AG04450 (cell line): ENCODE measurements around the gene BRD4. TPM values are rescaled to one million over a fixed set of nuclear protein-coding genes. Genes with fewer than 3 reads are reported as not detected.

Experiments
- CTCF ChIA-PET: fragments of 300-600, 350-600 bp; formaldehyde crosslinking; extraction: SDS; loops from one replicate; lab custom pipeline; 2022; ENCODE audit warnings: antibody characterized with exemption, inconsistent platforms; lab: Charles Lee
- POLR2A ChIA-PET: fragments of 350-600 bp; formaldehyde crosslinking; extraction: SDS; loops from one replicate; lab custom pipeline; 2021; ENCODE audit warnings: antibody characterized with exemption, inconsistent platforms; lab: Yijun Ruan, JAX
- DNase-seq: peaks from one replicate; pipeline ENCODE4 v3.0.0-alpha.2; 2011; ENCODE audit warnings: low read depth, low spot score
- H3K27ac ChIP-seq: one replicate; pipeline ENCODE4 v1.5.1; 2012; ENCODE audit warnings: low read depth, low read length, control low read depth
- H3K27me3 ChIP-seq: one replicate; pipeline ENCODE4 v1.6.0; 2012; ENCODE audit warnings: low read length; ENCODE audit not compliant: control insufficient read depth, insufficient read depth
- H3K4me3 ChIP-seq: 2 replicates; pipeline ENCODE4 v1.5.1; 2011; ENCODE audit warnings: mild to moderate bottlenecking, low read depth, low read length, control low read depth
- H3K9me3 ChIP-seq: 2 replicates; pipeline ENCODE4 v1.5.1; 2012; ENCODE audit warnings: low read length; ENCODE audit not compliant: control insufficient read depth, insufficient read depth
- polyA plus RNA-seq: library from polyadenylated mRNA; depleted of rRNA; stranded (reverse); fragments of >200 nt; gene quantifications from 2 replicates; pipeline ENCODE4 v1.2.3, GENCODE V29; 2011
- TF ChIP-seq, protein P1 (sequence below): IDR thresholded peaks from 2 replicates; pipeline ENCODE4 v1.5.1; 2011; ENCODE audit warnings: low read depth, low read length, control low read depth, inconsistent platforms

BRD4 gene
- polyA plus RNA-seq, 1 experiment = 7.8 TPM

DNA sequence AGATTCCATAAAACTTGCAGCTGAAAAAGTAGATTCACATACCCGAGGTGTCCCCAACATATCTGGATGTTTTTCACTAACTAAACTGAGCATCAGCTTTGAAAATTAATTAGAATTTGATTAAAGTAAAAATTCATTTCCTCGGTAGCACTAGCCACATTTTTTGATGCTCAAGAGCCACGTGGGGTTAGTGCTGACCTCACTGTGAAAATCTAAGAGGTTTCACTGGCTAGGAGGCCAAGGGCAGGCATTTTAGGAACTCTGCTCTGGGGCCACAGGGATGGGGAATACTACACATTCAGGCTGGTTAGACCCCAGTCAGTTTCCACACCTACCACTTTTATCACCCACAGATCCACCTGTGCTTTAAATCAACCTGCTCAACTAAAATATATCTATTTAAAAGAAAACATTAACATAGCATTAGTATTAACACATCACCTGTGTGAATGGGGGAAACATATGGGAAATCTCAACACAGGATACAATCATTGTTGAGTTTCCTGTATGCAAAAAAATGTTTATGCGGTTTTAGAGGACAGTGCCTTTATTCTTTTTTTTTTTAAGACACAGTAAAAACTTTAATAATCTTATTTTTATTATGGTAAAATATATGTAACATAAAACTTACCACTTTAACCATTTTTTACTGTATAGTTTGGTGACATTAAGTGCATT, 45.5 kb downstream of the BRD4 start:
- Histone ChIP-seq H3K27me3 (no peaks in the 10 kb centered on the region), H3K27ac (no peak overlapping the region), H3K4me3 (no peak overlapping the region), H3K9me3 (no peaks in the 10 kb centered on the region)
- ChIA-PET CTCF (no interaction called here), POLR2A (no interaction called here)
- DNase-seq = no peak
- TF ChIP-seq, protein P1, sequence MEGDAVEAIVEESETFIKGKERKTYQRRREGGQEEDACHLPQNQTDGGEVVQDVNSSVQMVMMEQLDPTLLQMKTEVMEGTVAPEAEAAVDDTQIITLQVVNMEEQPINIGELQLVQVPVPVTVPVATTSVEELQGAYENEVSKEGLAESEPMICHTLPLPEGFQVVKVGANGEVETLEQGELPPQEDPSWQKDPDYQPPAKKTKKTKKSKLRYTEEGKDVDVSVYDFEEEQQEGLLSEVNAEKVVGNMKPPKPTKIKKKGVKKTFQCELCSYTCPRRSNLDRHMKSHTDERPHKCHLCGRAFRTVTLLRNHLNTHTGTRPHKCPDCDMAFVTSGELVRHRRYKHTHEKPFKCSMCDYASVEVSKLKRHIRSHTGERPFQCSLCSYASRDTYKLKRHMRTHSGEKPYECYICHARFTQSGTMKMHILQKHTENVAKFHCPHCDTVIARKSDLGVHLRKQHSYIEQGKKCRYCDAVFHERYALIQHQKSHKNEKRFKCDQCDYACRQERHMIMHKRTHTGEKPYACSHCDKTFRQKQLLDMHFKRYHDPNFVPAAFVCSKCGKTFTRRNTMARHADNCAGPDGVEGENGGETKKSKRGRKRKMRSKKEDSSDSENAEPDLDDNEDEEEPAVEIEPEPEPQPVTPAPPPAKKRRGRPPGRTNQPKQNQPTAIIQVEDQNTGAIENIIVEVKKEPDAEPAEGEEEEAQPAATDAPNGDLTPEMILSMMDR = no peak

DNA sequence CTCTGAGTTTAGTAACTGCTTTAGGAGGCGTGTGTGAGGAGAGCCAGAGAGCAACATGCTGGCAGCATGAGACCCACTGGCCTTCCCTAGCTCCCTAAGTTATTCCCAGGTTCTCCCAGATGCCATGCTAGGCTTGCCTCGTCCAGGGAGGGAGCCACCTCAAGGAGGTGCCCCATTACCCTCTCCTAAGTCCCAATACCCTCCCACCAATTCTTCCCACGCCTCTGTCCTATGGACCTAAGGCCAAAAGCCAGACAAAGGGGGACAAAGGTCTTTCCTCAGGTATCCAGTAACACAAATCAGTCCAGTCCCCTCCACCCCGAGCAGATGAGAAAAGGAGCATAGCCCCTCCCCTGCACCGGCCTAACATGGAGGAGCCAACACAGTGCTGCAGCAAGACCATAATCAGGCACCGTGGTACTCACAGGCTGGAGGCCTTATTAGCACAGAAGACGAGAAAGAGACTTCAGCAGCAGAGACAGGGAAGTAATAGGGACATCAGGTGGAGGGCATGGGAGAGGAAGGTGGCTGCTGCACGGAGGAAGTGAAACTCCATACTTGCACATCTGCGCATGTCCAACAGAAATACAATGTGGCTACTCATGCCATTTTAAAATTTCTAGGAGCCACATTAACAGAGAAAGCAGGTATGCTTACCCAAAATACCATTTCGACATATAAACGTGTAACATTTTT, 46.3 kb downstream of the BRD4 start:
- POLR2A ChIA-PET = no interaction called here
- Histone ChIP-seq H3K4me3 (no peak overlapping the region), H3K9me3 (no peaks in the 10 kb centered on the region), H3K27me3 (no peaks in the 10 kb centered on the region), H3K27ac (no peak overlapping the region)
- DNase-seq = no peak
- CTCF ChIA-PET = no interaction called here
- TF ChIP-seq, protein P1 = no peak

DNA sequence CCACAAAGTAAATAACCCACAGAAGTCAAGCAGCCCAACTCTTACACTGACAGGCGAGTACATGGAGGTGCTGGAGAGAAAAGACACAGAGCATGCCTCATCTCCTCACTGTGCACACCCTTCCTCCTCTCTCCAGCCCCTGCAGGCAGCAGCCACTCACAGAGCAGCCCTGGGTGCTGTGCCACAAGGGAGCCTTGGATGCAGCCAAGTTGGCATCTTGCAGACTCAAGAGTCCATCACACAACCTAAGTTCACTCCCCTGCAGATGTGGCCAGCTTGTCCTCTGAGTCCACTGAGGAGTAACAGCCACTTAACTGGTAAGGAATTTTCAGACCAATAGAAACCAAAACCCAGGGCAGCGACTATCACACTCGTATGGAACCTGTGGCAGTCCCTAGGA, 47.4 kb downstream of the BRD4 start:
- no peak overlapping the region for H3K27ac ChIP-seq
- no peak overlapping the region for H3K4me3 ChIP-seq
- ChIA-PET POLR2A (no interaction called here), CTCF (no interaction called here)
- no peaks in the 10 kb centered on the region for H3K27me3 ChIP-seq
- TF ChIP-seq, protein P1 = no peak
- DNase-seq = no peak
- H3K9me3 ChIP-seq = no peaks in the 10 kb centered on the region

DNA sequence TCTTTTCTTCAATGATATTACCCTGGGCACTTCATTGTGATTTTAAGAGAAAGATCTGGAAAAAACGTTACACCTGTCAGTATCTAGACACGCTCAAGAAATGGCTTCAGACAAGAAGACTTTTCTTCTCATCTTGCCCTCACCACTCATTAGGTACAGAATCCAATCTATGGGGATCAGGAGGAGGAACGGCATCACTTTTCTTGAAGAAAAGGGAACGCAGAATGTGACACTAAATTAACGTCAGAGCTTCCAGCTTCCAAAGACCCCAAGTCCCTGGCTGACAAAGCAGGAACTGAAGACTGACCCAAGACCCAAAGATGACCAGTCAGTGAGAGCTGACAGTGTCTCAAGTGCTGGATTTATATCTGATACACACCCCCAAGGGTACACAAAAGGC, 48.2 kb downstream of the BRD4 start:
- no peaks in the 10 kb centered on the region for H3K27me3 ChIP-seq
- DNase-seq = no peak
- H3K4me3 ChIP-seq = no peak overlapping the region
- no peaks in the 10 kb centered on the region for H3K9me3 ChIP-seq
- TF ChIP-seq, protein P1 = no peak
- ChIA-PET POLR2A (interaction anchor here (1.5 kb wide), 1 partner anchor 9 kb away, joined by 3 read pairs; no protein-coding TSS in a partner anchor), CTCF (no interaction called here)
- H3K27ac ChIP-seq = peak overlapping the region; percentile 71
